K562 (cell line): ENCODE measurements around the gene UBE2N. TPM values are rescaled to one million over a fixed set of nuclear protein-coding genes. Genes with fewer than 3 reads are reported as not detected.

Source experiments
- AFF1 ChIP-seq, 2 experiments: fragments of 450-650 bp; IDR thresholded peaks; 2 replicates each; pipeline ENCODE4 v1.6.1; 2018; ENCODE audit warnings: mild to moderate bottlenecking in 2 of 2, low read depth in 1 of 2; ENCODE audit not compliant: partially characterized antibody in 2 of 2
- BRF1 ChIP-seq: IDR thresholded peaks from 3 replicates; pipeline ENCODE4 v1.6.1; 2011; ENCODE audit warnings: borderline replicate concordance, mild to moderate bottlenecking; ENCODE audit not compliant: insufficient read length; ENCODE audit errors: extremely low read depth
- CEBPB ChIP-seq: fragments of 450-650 bp; IDR thresholded peaks from 2 replicates; pipeline ENCODE4 v1.6.1; 2016; ENCODE audit warnings: missing genetic modification characterization, missing compliant biosample characterization
- CEBPG ChIP-seq, 3 experiments: fragments of 200-800 bp in 1 of 3; sonication (Bioruptor generic) in 1 of 3; sonication (generic) in 1 of 3; formaldehyde crosslinking in 1 of 3; IDR thresholded peaks in 2 of 3; conservative IDR thresholded peaks in 1 of 3; 2 replicates each; pipeline versions ENCODE4 v1.6.1 to v1.8.0; 2016 to 2022; ENCODE audit warnings: missing compliant biosample characterization in 2 of 3, missing genetic modification characterization in 2 of 3, mild to moderate bottlenecking in 1 of 3, missing genetic modification reagents in 1 of 3
- ELF1 ChIP-seq: fragments of 200-800 bp; sonication (Bioruptor generic); IDR thresholded peaks from 2 replicates; pipeline ENCODE4 v1.6.1; 2016; ENCODE audit warnings: missing genetic modification characterization, missing compliant biosample characterization
- FOSL1 ChIP-seq: fragments of 200-800 bp; sonication (Bioruptor generic); conservative IDR thresholded peaks from 2 replicates; pipeline ENCODE4 v1.6.1; 2016; ENCODE audit warnings: missing genetic modification characterization, missing compliant biosample characterization
- NFIX ChIP-seq: fragments of 250-450 bp; sonication (Bioruptor Pico); IDR thresholded peaks from 2 replicates; pipeline ENCODE4 v1.4.0; 2020; ENCODE audit warnings: low read depth, mild to moderate bottlenecking, moderate library complexity
- NFYB ChIP-seq: IDR thresholded peaks from 2 replicates; pipeline ENCODE4 v1.6.1; 2011; ENCODE audit warnings: mild to moderate bottlenecking, moderate library complexity; ENCODE audit not compliant: insufficient read length; ENCODE audit errors: extremely low read depth
- PRDM10 ChIP-seq: fragments of 450-650 bp; IDR thresholded peaks from 2 replicates; pipeline ENCODE4 v1.6.1; 2018; ENCODE audit not compliant: partially characterized antibody
- RBBP5 ChIP-seq: fragments of 200-600 bp; sonication (generic); IDR thresholded peaks from 2 replicates; pipeline ENCODE4 v1.6.1; 2012; ENCODE audit warnings: borderline replicate concordance, mild to moderate bottlenecking, low read length, control low read depth, inconsistent platforms; ENCODE audit not compliant: insufficient read depth, poor library complexity, severe bottlenecking
- RBFOX2 ChIP-seq: fragments of 200-400 bp; formaldehyde crosslinking; IDR thresholded peaks from 2 replicates; pipeline ENCODE4 v1.6.1; 2017; ENCODE audit warnings: low read depth, mild to moderate bottlenecking, low read length, moderate library complexity
- TAF1 ChIP-seq: IDR thresholded peaks from 2 replicates; pipeline ENCODE4 v1.6.1; 2011; ENCODE audit warnings: mild to moderate bottlenecking, low read length, moderate library complexity; ENCODE audit not compliant: insufficient read depth, control insufficient read depth, severe bottlenecking; ENCODE audit errors: extremely low read depth
- TOE1 ChIP-seq, 2 experiments: fragments of 450-650 bp in 1 of 2; sonication (generic) in 1 of 2; formaldehyde crosslinking in 1 of 2; IDR thresholded peaks; 2 replicates each; pipeline versions ENCODE4 v1.7.1 to v1.8.0; 2016 to 2022; ENCODE audit warnings: borderline replicate concordance in 2 of 2, mild to moderate bottlenecking in 2 of 2, antibody characterized with exemption in 1 of 2, inconsistent platforms in 1 of 2, low read depth in 1 of 2, missing genetic modification reagents in 1 of 2, moderate library complexity in 1 of 2
- ZBTB49 ChIP-seq: sonication (generic); formaldehyde crosslinking; IDR thresholded peaks from 2 replicates; pipeline ENCODE4 v1.8.0; 2022; ENCODE audit warnings: missing genetic modification reagents, mild to moderate bottlenecking, borderline replicate concordance
- polyA plus RNA-seq, 8 experiments: library from polyadenylated mRNA; depleted of rRNA in 4 of 8; stranded (reverse) in 5 of 8; unstranded in 3 of 8; fragments of >200 nt; fragmentation: Nextera tagmentation in 2 of 8; fragmentation: Illumina TruSeq in 1 of 8; extraction: Ambion mirVana in 2 of 8; extraction: Trizol in 1 of 8; gene quantifications; 2 replicates each; pipeline versions ENCODE4 v1.2.1 to v1.2.3, GENCODE V29; 2011 to 2014; ENCODE audit warnings: inconsistent platforms in 1 of 8, missing spikeins in 1 of 8
- total RNA-seq, 7 experiments: library from RNA; depleted of rRNA in 6 of 7; stranded (reverse); fragments of >200 nt in 6 of 7; fragmentation: Illumina TruSeq in 2 of 7; extraction: Trizol in 2 of 7; gene quantifications; 2 replicates each; pipeline versions ENCODE4 v1.2.1 to v1.2.3, GENCODE V29; 2011 to 2021; ENCODE audit warnings: low replicate concordance in 1 of 7

Gene UBE2N
- total and polyA plus RNA-seq, 9 of the 15 experiments (the other 6 are each of a cell fraction or from before 2014, with no cell fraction given), result 189 to 826 (median 260) TPM

- peak; percentile 7; the same call in 1 of the 2 replicates for TF ChIP-seq RBFOX2
- no peak for TF ChIP-seq BRF1
- peak; percentile 58 for TF ChIP-seq CEBPB (tag)
- TF ChIP-seq ELF1 (tag), result no peak
- no peak for TF ChIP-seq AFF1 (IDR thresholded peaks at IDR 0.05; ENCODE audit: low read depth in 1 of 2, partially characterized antibody in 2 of 2)
- TF ChIP-seq FOSL1 (tag), result no peak
- TF ChIP-seq NFIX, result no peak
- TF ChIP-seq TOE1 (IDR thresholded peaks at IDR 0.05; ENCODE audit: borderline replicate concordance), result no peak
- TF ChIP-seq TOE1 (CRISPR knock-in tag; IDR thresholded peaks at IDR 0.05; ENCODE audit: borderline replicate concordance, low read depth), result no peak
- no peak for TF ChIP-seq TAF1
- TF ChIP-seq ZBTB49, result no peak
- TF ChIP-seq NFYB, result no peak
- no peak for TF ChIP-seq CEBPG (CRISPR knock-in tag; IDR thresholded peaks at IDR 0.05)
- TF ChIP-seq CEBPG (tag; conservative IDR thresholded peaks at IDR 0.05 in 1 of 2, IDR thresholded peaks at IDR 0.05 in 1 of 2), result peak; percentile 16 to 58; a peak in 2 of 4 replicates
- TF ChIP-seq PRDM10, result no peak
- no peak for TF ChIP-seq RBBP5
Measured at GRCh38 chr12:93379326-93379980, 62.3 kb downstream of the UBE2N start (continued).
